Activated naive CD4-positive, alpha-beta T cell treated with anti-CD3 and anti-CD28 coated beads, Interleukin-2, amount 10 ng/mL, durations not matched to agents 7 days and 5 days (primary cell): Measurements from ENCODE around the gene INPP5F.
"Not testable (repeated sequence)": the region's sequence is repeated elsewhere in the genome, so short reads cannot be mapped to it uniquely, and the experiment has no call there.

ENCODE experiments used
- CTCF ChIA-PET: fragments of 350-600 bp; sonication (Branson Sonifier 250); formaldehyde crosslinking; loops from one replicate; lab custom pipeline; 2021; ENCODE audit warnings: antibody characterized with exemption; lab: Charles Lee
- DNase-seq: peaks from one replicate; pipeline ENCODE4 v3.0.0-alpha.2; 2020
- H3K27ac Mint-ChIP-seq: one replicate; pipeline ENCODE4 v1.8.0; 2021; ENCODE audit warnings: mild to moderate bottlenecking, moderate library complexity, mixed read lengths
- H3K27me3 Mint-ChIP-seq: one replicate; pipeline ENCODE4 v1.8.0; 2021; ENCODE audit warnings: mild to moderate bottlenecking, mixed read lengths
- H3K36me3 Mint-ChIP-seq: one replicate; pipeline ENCODE4 v1.8.0; 2021; ENCODE audit warnings: mixed read lengths
- H3K4me1 Mint-ChIP-seq: one replicate; pipeline ENCODE4 v1.8.0; 2021; ENCODE audit warnings: mixed read lengths
- H3K4me3 Mint-ChIP-seq: one replicate; pipeline ENCODE4 v1.8.0; 2021; ENCODE audit warnings: mild to moderate bottlenecking, moderate library complexity, mixed read lengths
- H3K9me3 Mint-ChIP-seq: one replicate; pipeline ENCODE4 v1.8.0; 2021; ENCODE audit warnings: mixed read lengths

Gene INPP5F

GRCh38 chr10:119782981-119783664 is 57.3 kb downstream of the INPP5F start:
- CTCF ChIA-PET: interaction anchor here (1.1 kb wide), 2 partner anchors 34 to 96 kb away, joined by 3 read pairs; no protein-coding TSS in a partner anchor
- H3K27me3 Mint-ChIP-seq: peaks cover 3% of the 10 kb centered on the region
- H3K9me3 Mint-ChIP-seq: no peaks in the 10 kb centered on the region
- peaks cover 15% of the 10 kb centered on the region for H3K36me3 Mint-ChIP-seq
- no peak overlapping the region for H3K27ac Mint-ChIP-seq
- no peak overlapping the region for H3K4me3 Mint-ChIP-seq
- H3K4me1 Mint-ChIP-seq: peaks cover 42% of the 10 kb centered on the region
- no peak for DNase-seq

DNA sequence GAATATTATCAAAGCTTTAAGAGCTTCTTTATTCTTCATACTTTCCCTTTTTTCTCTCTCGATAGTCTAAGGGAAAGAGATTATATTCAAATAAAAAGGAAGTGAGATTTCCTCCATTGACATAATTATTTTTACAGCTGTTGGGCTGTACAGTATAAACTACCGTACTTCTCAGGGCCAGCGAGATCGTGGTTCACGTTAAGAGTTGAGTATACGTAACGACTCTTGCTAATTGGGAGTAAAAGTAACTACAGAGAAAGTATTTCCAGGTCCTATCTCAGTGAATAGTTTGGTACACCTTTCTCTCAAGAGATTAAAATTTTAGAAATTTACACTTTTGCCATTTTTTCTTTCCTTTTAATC is 57.8 kb downstream of the INPP5F start:
- Mint-ChIP-seq H3K27ac (no peak overlapping the region), H3K36me3 (peaks cover 15% of the 10 kb centered on the region), H3K4me1 (peaks cover 42% of the 10 kb centered on the region), H3K27me3 (peaks cover 3% of the 10 kb centered on the region), H3K9me3 (no peaks in the 10 kb centered on the region), H3K4me3 (no peak overlapping the region)
- no peak for DNase-seq
- CTCF ChIA-PET: interaction anchor here (1.0 to 1.1 kb wide), 2 partner anchors 9 to 96 kb away, joined by 3 read pairs; no protein-coding TSS in a partner anchor

GRCh38 chr10:119784340-119785067 is 58.7 kb downstream of the INPP5F start:
- peak overlapping the region; percentile 3 for H3K27ac Mint-ChIP-seq
- H3K36me3 Mint-ChIP-seq: peaks cover 15% of the 10 kb centered on the region
- H3K4me3 Mint-ChIP-seq: no peak overlapping the region
- peaks cover 3% of the 10 kb centered on the region for H3K27me3 Mint-ChIP-seq
- DNase-seq: peak; percentile 26
- CTCF ChIA-PET: interaction anchor here (1.0 kb wide), 2 partner anchors 10 to 34 kb away, joined by 3 read pairs; no protein-coding TSS in a partner anchor
- peaks cover 42% of the 10 kb centered on the region for H3K4me1 Mint-ChIP-seq
- no peaks in the 10 kb centered on the region for H3K9me3 Mint-ChIP-seq

- CTCF ChIA-PET: interaction anchor here (0.6 kb wide), 1 partner anchor 101 kb away, joined by 3 read pairs; no protein-coding TSS in a partner anchor
- H3K27ac Mint-ChIP-seq: no peak overlapping the region
- H3K36me3 Mint-ChIP-seq: peaks cover 13% of the 10 kb centered on the region
- H3K4me3 Mint-ChIP-seq: no peak overlapping the region
- no peaks in the 10 kb centered on the region for H3K9me3 Mint-ChIP-seq
- peaks cover 3% of the 10 kb centered on the region for H3K27me3 Mint-ChIP-seq
- peaks cover 42% of the 10 kb centered on the region for H3K4me1 Mint-ChIP-seq
- no peak for DNase-seq
Observed at GRCh38 chr10:119786117-119786769, 60.4 kb downstream of the INPP5F start.

DNA sequence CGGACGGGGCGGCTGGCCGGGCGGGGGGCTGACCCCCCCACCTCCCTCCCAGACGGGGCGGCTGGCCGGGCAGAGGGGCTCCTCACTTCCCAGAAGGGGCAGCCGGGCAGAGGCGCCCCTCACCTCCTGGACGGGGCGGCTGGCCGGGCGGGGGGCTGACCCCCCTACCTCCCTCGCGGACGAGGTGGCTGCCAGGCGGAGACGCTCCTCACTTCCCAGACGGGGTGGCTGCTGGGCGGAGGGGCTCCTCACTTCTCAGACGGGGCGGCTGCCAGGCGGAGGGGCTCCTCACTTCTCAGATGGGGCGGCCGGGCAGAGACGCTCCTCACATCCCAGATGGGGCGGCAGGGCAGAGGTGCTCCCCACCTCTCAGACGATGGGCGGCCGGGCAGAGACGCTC is 69.3 kb downstream of the INPP5F start:
- H3K27ac Mint-ChIP-seq, H3K36me3 Mint-ChIP-seq, H3K27me3 Mint-ChIP-seq, DNase-seq, H3K9me3 Mint-ChIP-seq, H3K4me3 Mint-ChIP-seq, H3K4me1 Mint-ChIP-seq, CTCF ChIA-PET: not testable (repeated sequence)

- Mint-ChIP-seq H3K4me1 (no peaks in the 10 kb centered on the region), H3K9me3 (no peaks in the 10 kb centered on the region), H3K4me3 (no peak overlapping the region), H3K27me3 (no peaks in the 10 kb centered on the region), H3K36me3 (peaks cover 7% of the 10 kb centered on the region), H3K27ac (no peak overlapping the region)
- DNase-seq: no peak
- CTCF ChIA-PET: interaction anchor here (0.6 kb wide), 1 partner anchor 21 kb away, joined by 3 read pairs; no protein-coding TSS in a partner anchor
Observed at GRCh38 chr10:119796039-119796438, 70.2 kb downstream of the INPP5F start.

- no peak for DNase-seq
- H3K27me3 Mint-ChIP-seq: no peaks in the 10 kb centered on the region
- H3K9me3 Mint-ChIP-seq: no peaks in the 10 kb centered on the region
- H3K4me1 Mint-ChIP-seq: no peaks in the 10 kb centered on the region
- no peak overlapping the region for H3K27ac Mint-ChIP-seq
- CTCF ChIA-PET: no interaction called here
- no peak overlapping the region for H3K4me3 Mint-ChIP-seq
- H3K36me3 Mint-ChIP-seq: peaks cover 3% of the 10 kb centered on the region
Observed at GRCh38 chr10:119801176-119801575, 75.3 kb downstream of the INPP5F start.

DNA sequence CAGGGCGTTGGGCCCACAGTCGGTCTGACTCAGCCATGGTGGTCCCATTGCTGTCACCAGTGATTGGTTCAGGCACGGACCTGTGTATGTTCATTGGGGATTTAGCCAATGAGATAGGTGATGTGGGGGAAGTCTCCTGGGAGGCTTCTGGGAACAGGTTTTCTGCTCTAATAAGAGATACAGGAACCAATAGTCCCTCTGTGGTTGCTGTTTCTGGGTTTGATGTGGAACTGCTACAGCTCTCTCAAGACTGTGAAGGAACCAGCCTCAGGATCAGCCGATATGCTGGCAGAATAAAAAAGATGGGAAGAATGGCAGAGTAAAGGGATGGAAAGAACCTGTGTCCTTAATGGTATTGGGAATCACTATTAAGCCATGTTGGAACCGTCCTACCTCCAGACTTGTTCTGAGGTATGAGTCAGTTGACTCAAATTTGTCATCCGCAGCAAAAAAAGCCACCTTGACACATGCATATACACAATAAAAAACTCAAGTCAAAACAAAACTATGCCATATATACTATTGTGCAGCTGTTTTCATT is 76.2 kb downstream of the INPP5F start:
- no peaks in the 10 kb centered on the region for H3K9me3 Mint-ChIP-seq
- no peak for DNase-seq
- CTCF ChIA-PET: interaction anchor here (0.7 kb wide), 1 partner anchor 73 kb away, joined by 3 read pairs; no protein-coding TSS in a partner anchor
- no peaks in the 10 kb centered on the region for H3K27me3 Mint-ChIP-seq
- no peak overlapping the region for H3K4me3 Mint-ChIP-seq
- H3K36me3 Mint-ChIP-seq: peaks cover 3% of the 10 kb centered on the region
- H3K4me1 Mint-ChIP-seq: no peaks in the 10 kb centered on the region
- peak overlapping the region; percentile 58 for H3K27ac Mint-ChIP-seq

DNA sequence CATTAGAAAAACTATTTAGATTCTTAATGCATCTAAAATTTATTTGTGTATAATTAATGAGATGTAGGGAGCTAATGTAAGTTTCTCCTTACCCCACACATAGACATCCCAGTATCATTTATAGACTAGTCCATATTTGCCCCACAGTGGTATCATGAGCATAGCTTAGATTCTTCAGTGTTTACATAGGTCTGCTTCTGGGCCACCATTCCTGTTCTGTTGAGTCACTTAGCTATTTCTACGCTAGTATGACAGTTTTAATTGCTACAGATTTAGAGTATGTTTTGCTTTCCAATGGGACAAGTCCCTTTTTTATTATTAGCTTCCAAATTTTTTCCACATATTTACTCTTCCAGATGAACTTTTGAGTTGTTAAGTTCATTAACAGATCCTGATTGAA is 77.4 kb downstream of the INPP5F start:
- CTCF ChIA-PET: interaction anchor here (1.5 to 1.6 kb wide), 2 partner anchors 53 to 116 kb away, joined by 4 to 6 read pairs; no protein-coding TSS in a partner anchor
- Mint-ChIP-seq H3K4me3 (no peak overlapping the region), H3K27me3 (no peaks in the 10 kb centered on the region), H3K27ac (no peak overlapping the region), H3K9me3 (no peaks in the 10 kb centered on the region), H3K36me3 (no peaks in the 10 kb centered on the region), H3K4me1 (peaks cover 3% of the 10 kb centered on the region)
- DNase-seq: no peak

GRCh38 chr10:119805702-119806230 is 79.9 kb downstream of the INPP5F start:
- H3K27ac Mint-ChIP-seq: no peak overlapping the region
- DNase-seq: no peak
- no peaks in the 10 kb centered on the region for H3K27me3 Mint-ChIP-seq
- H3K36me3 Mint-ChIP-seq: no peaks in the 10 kb centered on the region
- peaks cover 3% of the 10 kb centered on the region for H3K4me1 Mint-ChIP-seq
- H3K4me3 Mint-ChIP-seq: no peak overlapping the region
- H3K9me3 Mint-ChIP-seq: no peaks in the 10 kb centered on the region
- CTCF ChIA-PET: interaction anchor here (1.4 kb wide), 1 partner anchor 55 kb away, joined by 3 read pairs; no protein-coding TSS in a partner anchor

DNA sequence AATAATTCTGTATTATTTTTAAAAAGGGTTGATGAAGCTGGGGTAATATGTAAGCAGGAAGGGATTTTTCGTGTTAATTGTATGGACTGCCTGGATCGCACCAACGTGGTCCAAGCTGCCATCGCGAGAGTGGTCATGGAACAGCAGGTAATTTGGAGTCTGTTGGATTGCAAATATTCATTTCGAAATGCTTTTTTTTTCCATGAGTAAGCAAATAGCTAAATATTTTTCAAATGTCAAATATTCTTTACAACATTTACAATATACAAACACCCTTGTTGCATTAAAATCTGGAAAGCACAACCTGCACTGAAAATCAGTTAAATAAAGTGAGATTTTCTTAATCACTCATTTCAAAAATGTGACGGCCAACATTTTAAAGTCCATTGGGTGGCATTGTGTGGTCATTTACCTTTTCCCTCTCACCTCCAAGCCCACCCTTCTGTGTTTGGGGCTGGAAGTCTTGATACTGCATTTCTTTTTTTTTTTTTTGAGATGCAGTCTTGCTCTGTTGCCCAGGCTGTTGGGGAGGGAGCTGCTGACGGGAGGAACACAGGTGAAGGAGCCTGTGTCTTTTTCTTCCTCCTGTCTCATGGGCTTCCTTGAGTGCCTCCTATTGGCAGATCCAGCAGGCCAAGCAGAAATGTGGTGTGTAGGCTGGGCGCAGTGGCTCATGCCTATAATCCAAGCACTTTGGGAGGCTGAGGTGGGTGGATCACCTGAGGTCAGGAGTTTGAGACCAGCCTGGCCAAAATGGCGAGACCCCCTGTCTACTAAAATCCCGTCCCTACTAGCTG is 80.7 kb downstream of the INPP5F start:
- Mint-ChIP-seq H3K27ac (no peak overlapping the region), H3K4me1 (peaks cover 3% of the 10 kb centered on the region), H3K4me3 (no peak overlapping the region), H3K36me3 (no peaks in the 10 kb centered on the region), H3K9me3 (no peaks in the 10 kb centered on the region), H3K27me3 (no peaks in the 10 kb centered on the region)
- CTCF ChIA-PET: no interaction called here
- no peak for DNase-seq

DNA sequence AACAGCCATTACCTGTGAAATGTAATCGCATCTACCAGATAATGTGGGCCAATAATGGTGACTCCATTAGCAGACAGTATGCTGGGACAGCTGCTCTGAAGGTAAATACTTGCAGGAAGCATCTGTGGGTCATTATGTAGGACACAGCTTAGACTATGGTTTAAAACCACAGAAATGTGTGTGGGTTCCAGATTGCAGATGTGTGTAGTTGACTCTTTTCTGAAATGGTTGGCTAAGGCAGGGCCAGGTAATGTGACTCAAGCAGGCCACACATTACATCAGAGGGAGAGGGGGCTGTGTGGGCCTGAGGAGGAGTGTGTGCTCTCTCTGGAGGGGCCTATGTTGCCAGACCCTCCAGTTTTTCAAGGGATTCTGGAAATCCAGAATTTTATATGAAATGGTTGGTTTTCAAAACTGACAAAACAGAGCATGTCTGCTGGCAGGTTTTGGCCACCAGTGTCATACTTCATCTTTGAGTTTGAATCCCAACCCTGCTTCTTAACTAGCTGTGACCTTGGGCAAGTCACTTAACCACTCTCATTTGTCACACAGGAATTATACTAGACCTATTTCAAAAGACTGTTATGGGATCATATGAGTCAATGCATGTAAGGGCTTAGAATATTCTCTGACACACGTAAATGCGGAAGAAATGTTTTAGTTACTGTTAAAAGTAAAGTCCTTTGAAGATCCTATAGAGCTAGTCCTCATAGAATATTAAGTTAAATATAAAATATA is 82.3 kb downstream of the INPP5F start:
- Mint-ChIP-seq H3K27me3 (no peaks in the 10 kb centered on the region), H3K4me1 (peaks cover 3% of the 10 kb centered on the region), H3K27ac (no peak overlapping the region), H3K4me3 (no peak overlapping the region), H3K36me3 (no peaks in the 10 kb centered on the region), H3K9me3 (no peaks in the 10 kb centered on the region)
- CTCF ChIA-PET: interaction anchor here (0.8 to 1.7 kb wide), 3 partner anchors 18 to 51 kb away, joined by 4 to 5 read pairs (median 4); no protein-coding TSS in a partner anchor
- DNase-seq: no peak
